Right atrium auricular region (tissue), 2 donors: ENCODE results near the gene LATS2. TPM values are rescaled to one million over a fixed set of nuclear protein-coding genes. Genes with fewer than 3 reads are reported as not detected.

ENCODE experiments used
- DNase-seq: peaks from one replicate; pipeline ENCODE4 v3.0.0-alpha.2; 2019; ENCODE audit warnings: low spot score
- H3K27ac ChIP-seq, 2 donors: fragments of 200-600 bp; sonication (generic); 1 replicate in 1 of 2; 2 replicates in 1 of 2; pipeline ENCODE4 v1.5.1; 2016 to 2019
- H3K27me3 ChIP-seq, 2 donors: fragments of 200-600 bp; sonication (generic); one replicate each; pipeline versions ENCODE4 v1.5.1 to v1.6.0; 2017 to 2019
- H3K36me3 ChIP-seq: fragments of 200-600 bp; sonication (generic); one replicate; pipeline ENCODE4 v1.5.1; 2016
- H3K4me1 ChIP-seq, 2 donors: fragments of 200-600 bp; sonication (generic); one replicate each; pipeline versions ENCODE4 v1.5.1 to v1.6.0; 2017 to 2019
- H3K4me3 ChIP-seq, 2 donors: fragments of 200-600 bp; sonication (generic); 1 replicate in 1 of 2; 2 replicates in 1 of 2; pipeline ENCODE4 v1.5.1; 2017 to 2019; ENCODE audit warnings: mild to moderate bottlenecking in 1 of 2, moderate library complexity in 1 of 2
- H3K9me3 ChIP-seq, 2 donors: fragments of 200-600 bp; sonication (generic); one replicate each; pipeline ENCODE4 v1.5.1; 2019
- CTCF ChIP-seq, 2 donors: fragments of 200-600 bp; sonication (generic); IDR thresholded peaks; one replicate each; pipeline ENCODE4 v1.5.1; 2019; ENCODE audit warnings: antibody characterized with exemption in 2 of 2
- total RNA-seq, 2 donors: library from RNA; depleted of rRNA; stranded (reverse); fragments of >200 nt; gene quantifications; one replicate each; pipeline ENCODE4 v1.1.0, GENCODE V29; 2016

The LATS2 gene
- total RNA-seq, 2 donors from 2014 or later = 20.9 to 33.3 TPM

- no peak overlapping the region for H3K4me3 ChIP-seq
- TF ChIP-seq CTCF (IDR thresholded peaks at IDR 0.05) = no peak
- no peaks in the 10 kb centered on the region for H3K27me3 ChIP-seq
- H3K9me3 ChIP-seq = no peaks in the 10 kb centered on the region
- no peak overlapping the region for H3K27ac ChIP-seq
- no peaks in the 10 kb centered on the region for H3K4me1 ChIP-seq
- peaks cover 78% of the 10 kb centered on the region for H3K36me3 ChIP-seq
- DNase-seq = no peak
Measured at GRCh38 chr13:20981370-20982095, 79.9 kb downstream of the LATS2 start.

- Histone ChIP-seq H3K27me3 (no peaks in the 10 kb centered on the region), H3K9me3 (no peaks in the 10 kb centered on the region), H3K36me3 (peaks cover 77% of the 10 kb centered on the region), H3K27ac (no peak overlapping the region), H3K4me3 (no peak overlapping the region), H3K4me1 (no peaks in the 10 kb centered on the region)
- no peak for DNase-seq
- no peak for TF ChIP-seq CTCF (IDR thresholded peaks at IDR 0.05)
Measured at GRCh38 chr13:20980899-20981298, 80.5 kb downstream of the LATS2 start.

- no peak for TF ChIP-seq CTCF (IDR thresholded peaks at IDR 0.05)
- no peak for DNase-seq
- Histone ChIP-seq H3K27me3 (no peaks in the 10 kb centered on the region), H3K36me3 (peaks cover 79% of the 10 kb centered on the region), H3K4me3 (no peak overlapping the region), H3K4me1 (no peaks in the 10 kb centered on the region), H3K27ac (no peak overlapping the region), H3K9me3 (no peaks in the 10 kb centered on the region)
Measured at GRCh38 chr13:20980430-20980829, 81.0 kb downstream of the LATS2 start.

GRCh38 chr13:20977394-20977793 lies 84.0 kb downstream of the LATS2 start:
- no peak for DNase-seq
- Histone ChIP-seq H3K9me3 (no peaks in the 10 kb centered on the region), H3K36me3 (peaks cover 84% of the 10 kb centered on the region), H3K4me1 (no peaks in the 10 kb centered on the region), H3K27ac (no peak overlapping the region), H3K4me3 (no peak overlapping the region), H3K27me3 (no peaks in the 10 kb centered on the region)
- TF ChIP-seq CTCF (IDR thresholded peaks at IDR 0.05) = no peak

GRCh38 chr13:20974981-20975585 lies 86.3 kb downstream of the LATS2 start:
- peaks cover 61% of the 10 kb centered on the region for H3K36me3 ChIP-seq

More at GRCh38 chr13:20974981-20975585, 86.3 kb downstream of the LATS2 start:
- TF ChIP-seq CTCF (IDR thresholded peaks at IDR 0.05) = no peak
- Histone ChIP-seq H3K4me1 (no peaks in the 10 kb centered on the region), H3K27ac (no peak overlapping the region), H3K9me3 (no peaks in the 10 kb centered on the region), H3K4me3 (no peak overlapping the region), H3K27me3 (no peaks in the 10 kb centered on the region)
- no peak for DNase-seq
